Choroid plexus epithelial cell (primary cell): Measurements from ENCODE around the gene ZNF860.
A peak's percentile ranks its signal among the peaks of the same experiment; 100 is the strongest.

Experiments used
- DNase-seq: peaks from one replicate; pipeline ENCODE4 v3.0.0-alpha.2; 2010; ENCODE audit warnings: low read depth
- H3K4me3 ChIP-seq: 2 replicates; pipeline ENCODE4 v1.5.1; 2011; ENCODE audit warnings: low read depth, mild to moderate bottlenecking, control low read depth, low read length, moderate library complexity
- CTCF ChIP-seq: conservative IDR thresholded peaks from 2 replicates; pipeline ENCODE4 v1.5.1; 2011; ENCODE audit warnings: low read depth, mild to moderate bottlenecking, control low read depth, inconsistent platforms, low read length, moderate library complexity

Gene ZNF860

GRCh38 chr3:31981206-31982181 is at the start of gene ZNF860, which contains the start of gene OSBPL10:
Gene ZNF860 (plus strand): TSS chr3:31981750. CDS start chr3:31989080, 7,330 bp downstream.
Gene OSBPL10 (minus strand): TSS chr3:31981262. CDS start chr3:31981179, 83 bp downstream.
- DNase-seq, result peak; percentile 91
- peak; percentile 24 for TF ChIP-seq CTCF
- H3K4me3 ChIP-seq, result peak within 1 kb of the TSS; percentile 83

- no peak for DNase-seq
- H3K4me3 ChIP-seq, result no peak overlapping the region
- no peak for TF ChIP-seq CTCF
These were observed 48.6 kb upstream of the ZNF860 start for GRCh38 chr3:31932990-31933389.

- no peak overlapping the region for H3K4me3 ChIP-seq
- DNase-seq, result peak; percentile 26
- no peak for TF ChIP-seq CTCF
These were observed 47.5 kb upstream of the ZNF860 start for GRCh38 chr3:31934018-31934417.

GRCh38 chr3:31934866-31935265 is 46.7 kb upstream of the ZNF860 start:
- TF ChIP-seq CTCF, result no peak
- H3K4me3 ChIP-seq, result no peak overlapping the region
- DNase-seq, result no peak

GRCh38 chr3:31936420-31937060 is 45.0 kb upstream of the ZNF860 start:
- DNase-seq, result peak; percentile 61
- no peak overlapping the region for H3K4me3 ChIP-seq
- TF ChIP-seq CTCF, result no peak

- TF ChIP-seq CTCF, result no peak
These were observed 44.3 kb upstream of the ZNF860 start for GRCh38 chr3:31937225-31937624.

More at GRCh38 chr3:31937225-31937624, 44.3 kb upstream of the ZNF860 start:
- no peak for DNase-seq
- H3K4me3 ChIP-seq, result no peak overlapping the region
